Stomach (tissue), 4 donors: ENCODE results near the gene CELSR1.

Experiments used
- CTCF ChIP-seq, 7 experiments: fragments of 450-650 bp in 4 of 7; fragments of 200-600 bp in 3 of 7; sonication (generic) in 3 of 7; IDR thresholded peaks; one replicate each; pipeline ENCODE4 v1.5.1; 2016 to 2019; ENCODE audit warnings: antibody characterized with exemption in 7 of 7, control low read depth in 2 of 7, mild to moderate bottlenecking in 1 of 7
- POLR2A ChIP-seq, 4 donors: fragments of 450-650 bp; IDR thresholded peaks; one replicate each; pipeline ENCODE4 v1.6.1; 2016; ENCODE audit warnings: antibody characterized with exemption in 4 of 4, control low read depth in 2 of 4, mild to moderate bottlenecking in 1 of 4, moderate library complexity in 1 of 4

GRCh38 chr22:46425016-46425415 lies 112.4 kb downstream of the CELSR1 start:
- no peak for TF ChIP-seq CTCF (IDR thresholded peaks at IDR 0.05)
- no peak for TF ChIP-seq POLR2A (IDR thresholded peaks at IDR 0.05)
